ENCODE measurements around the gene LRRC17.

Gene LRRC17

DNA sequence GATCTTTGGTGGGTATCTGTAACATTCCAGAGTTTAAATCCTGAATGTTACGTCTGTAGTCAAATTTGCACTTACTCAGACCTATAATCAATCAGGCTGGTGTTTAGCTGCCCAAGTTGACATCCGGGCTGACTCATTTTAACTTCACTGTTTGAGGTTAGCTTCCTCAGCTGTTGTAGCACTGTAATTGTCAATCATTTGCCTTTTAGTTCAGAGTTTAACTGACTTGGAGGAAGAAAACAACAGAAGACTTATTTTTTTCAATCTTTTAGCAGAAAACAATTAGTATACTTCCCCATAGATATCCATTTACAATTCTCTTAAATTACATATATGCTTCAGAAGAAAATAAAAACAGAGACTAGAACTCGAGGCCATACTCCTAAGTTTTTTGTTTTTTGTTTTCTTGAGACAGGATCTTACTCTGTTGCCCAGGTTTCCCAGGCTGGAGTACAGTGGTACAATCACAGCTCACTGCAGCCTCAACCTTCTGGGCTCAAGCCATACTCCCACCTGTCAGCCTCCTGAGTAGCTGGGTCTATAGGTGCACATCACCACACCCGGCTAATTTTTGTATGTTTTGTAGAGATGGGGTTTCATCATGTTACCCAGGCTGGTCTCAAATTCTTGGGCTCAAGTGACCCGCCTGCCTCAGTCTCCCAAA is 38.5 kb upstream of the LRRC17 start:
- H3K4me3 ChIP-seq (ENCODE audit: low read depth, low read length) = no peak overlapping the region
- no peak for TF ChIP-seq CTCF (IDR thresholded peaks at IDR 0.05; ENCODE audit: borderline replicate concordance, insufficient read depth, low read depth, low read length)

- no peak overlapping the region for H3K4me3 ChIP-seq (ENCODE audit: low read depth, low read length)
- no peak for TF ChIP-seq CTCF (IDR thresholded peaks at IDR 0.05; ENCODE audit: borderline replicate concordance, insufficient read depth, low read depth, low read length)
These were observed 37.8 kb upstream of the LRRC17 start for GRCh38 chr7:102874966-102875365.

GRCh38 chr7:102875700-102876295 is 37.0 kb upstream of the LRRC17 start:
- no peak overlapping the region for H3K4me3 ChIP-seq (ENCODE audit: low read depth, low read length)
- no peak for TF ChIP-seq CTCF (IDR thresholded peaks at IDR 0.05; ENCODE audit: borderline replicate concordance, insufficient read depth, low read depth, low read length)

GRCh38 chr7:102883098-102883860 is 29.5 kb upstream of the LRRC17 start:
- no peak overlapping the region for H3K4me3 ChIP-seq (ENCODE audit: low read depth, low read length)
- TF ChIP-seq CTCF (IDR thresholded peaks at IDR 0.05; ENCODE audit: borderline replicate concordance, insufficient read depth, low read depth, low read length) = no peak

DNA sequence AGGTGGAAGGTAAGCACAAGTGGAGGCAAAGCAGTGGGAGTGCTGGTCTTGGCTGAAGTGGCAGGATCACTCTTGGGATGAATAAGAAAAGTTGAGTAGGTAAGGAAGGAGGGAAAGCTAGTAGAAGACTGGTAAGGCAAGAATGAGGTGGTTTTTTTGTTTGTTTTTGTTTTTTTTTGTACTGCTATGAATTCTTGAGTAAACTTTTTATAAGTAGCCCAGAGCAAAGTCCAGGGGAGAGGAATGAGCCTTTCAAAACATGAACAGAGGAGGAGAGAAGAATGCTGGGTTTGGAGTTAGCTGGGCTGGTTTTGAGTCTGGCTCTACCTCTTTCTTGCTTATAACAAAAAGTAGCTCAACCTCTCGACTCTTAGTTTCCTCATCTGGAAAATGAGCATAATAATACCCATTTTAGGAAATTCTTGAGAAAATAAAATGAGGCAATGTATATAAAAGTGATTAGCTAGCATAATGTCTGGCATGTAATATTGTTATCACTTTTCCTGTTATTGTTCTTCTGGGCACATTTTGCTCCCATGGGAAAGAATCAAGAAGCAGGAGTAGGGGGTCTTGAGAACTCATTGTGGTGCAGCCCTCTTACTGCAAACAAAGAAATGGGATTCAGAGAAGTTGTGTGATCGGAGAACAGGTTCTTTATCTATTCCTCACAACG is 24.1 kb upstream of the LRRC17 start:
- no peak for TF ChIP-seq CTCF (IDR thresholded peaks at IDR 0.05; ENCODE audit: borderline replicate concordance, insufficient read depth, low read depth, low read length)
- no peak overlapping the region for H3K4me3 ChIP-seq (ENCODE audit: low read depth, low read length)

GRCh38 chr7:102889851-102890250 is 22.9 kb upstream of the LRRC17 start:
- no peak for TF ChIP-seq CTCF (IDR thresholded peaks at IDR 0.05; ENCODE audit: borderline replicate concordance, insufficient read depth, low read depth, low read length)
- no peak overlapping the region for H3K4me3 ChIP-seq (ENCODE audit: low read depth, low read length)
